GM10847 (cell line): ENCODE measurements around the gene FBN1.

Source experiments
- POLR2A ChIP-seq: IDR thresholded peaks from 2 replicates; pipeline ENCODE4 v1.6.1; 2011; ENCODE audit not compliant: insufficient read length; ENCODE audit errors: extremely low read depth

Gene FBN1

GRCh38 chr15:48360841-48361240 lies 284.7 kb downstream of the FBN1 start:
- TF ChIP-seq POLR2A, result no peak
